Skeletal muscle tissue (tissue), 4 donors: Measurements from ENCODE around the gene ADNP. TPM values are rescaled to one million over a fixed set of nuclear protein-coding genes. Genes with fewer than 3 reads are reported as not detected.

ENCODE experiments used
- H3K27ac ChIP-seq: one replicate; pipeline ENCODE4 v1.7.0; 2013; ENCODE audit warnings: mild to moderate bottlenecking, low read depth, low read length, inconsistent platforms
- H3K27me3 ChIP-seq, 3 donors: one replicate each; pipeline ENCODE4 v1.7.0; 2013; ENCODE audit warnings: low read length in 3 of 3; ENCODE audit not compliant: control insufficient read depth in 3 of 3, insufficient read depth in 3 of 3
- H3K36me3 ChIP-seq, 3 donors: one replicate each; pipeline ENCODE4 v1.7.0; 2013; ENCODE audit warnings: low read length in 3 of 3; ENCODE audit not compliant: control insufficient read depth in 3 of 3, insufficient read depth in 3 of 3
- H3K4me1 ChIP-seq, 3 donors: one replicate each; pipeline ENCODE4 v1.7.0; 2013; ENCODE audit warnings: low read length in 3 of 3, mild to moderate bottlenecking in 3 of 3; ENCODE audit not compliant: control insufficient read depth in 3 of 3, insufficient read depth in 3 of 3
- H3K4me3 ChIP-seq, 3 donors: one replicate each; pipeline ENCODE4 v1.7.0; 2013; ENCODE audit warnings: low read length in 3 of 3
- H3K9ac ChIP-seq, 3 donors: one replicate each; pipeline ENCODE4 v1.7.0; 2013; ENCODE audit warnings: low read length in 3 of 3, mild to moderate bottlenecking in 3 of 3, moderate library complexity in 2 of 3, low read depth in 1 of 3
- H3K9me3 ChIP-seq, 3 donors: one replicate each; pipeline ENCODE4 v1.7.0; 2013; ENCODE audit warnings: low read length in 3 of 3; ENCODE audit not compliant: control insufficient read depth in 3 of 3
- total RNA-seq: library from RNA; depleted of rRNA; stranded (reverse); fragments of >200 nt; gene quantifications from one replicate; pipeline ENCODE4 v1.2.3, GENCODE V29; 2014
- donor health status: Osteomylitis.

The ADNP gene
- total RNA-seq, 1 donor from 2014 or later: 41.8 TPM

DNA sequence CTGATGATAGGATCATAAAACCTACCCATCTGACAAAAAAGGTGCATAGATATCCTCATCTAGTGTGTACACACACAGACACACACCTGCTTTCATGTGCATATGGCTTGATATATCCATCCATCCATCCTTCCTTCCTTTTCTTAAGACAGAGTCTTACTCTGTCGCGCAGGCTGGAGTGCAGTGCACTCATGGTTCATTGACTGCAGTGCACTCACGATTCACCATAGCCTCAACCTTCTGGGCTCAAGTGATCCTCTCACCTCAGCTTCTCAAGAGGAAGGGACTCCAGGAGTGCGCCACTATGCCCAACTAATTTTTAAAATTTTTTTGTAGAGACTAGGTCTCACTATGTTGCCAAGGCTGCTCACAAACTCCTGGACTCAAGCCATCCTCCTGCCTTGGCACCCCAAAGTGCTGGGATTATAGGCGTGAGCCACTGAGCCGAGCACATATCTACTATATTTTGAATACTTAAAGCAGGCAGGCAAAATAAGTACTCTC, 27.1 kb downstream of the ADNP start:
- H3K9ac ChIP-seq: peak overlapping the region in 1 of 3 donors; percentile 22
- H3K36me3 ChIP-seq: peaks cover 8 to 26% (median 12%) of the 10 kb centered on the region in 3 donors
- H3K27ac ChIP-seq: no peak overlapping the region
- H3K9me3 ChIP-seq: no peaks in the 10 kb centered on the region
- H3K4me1 ChIP-seq: peaks cover 0 to 3% (median 3%) of the 10 kb centered on the region in 3 donors
- H3K4me3 ChIP-seq: no peak overlapping the region
- no peaks in the 10 kb centered on the region for H3K27me3 ChIP-seq

GRCh38 chr20:50903353-50904051, 27.7 kb downstream of the ADNP start:
- no peak overlapping the region for H3K4me3 ChIP-seq
- peaks cover 0 to 3% (median 3%) of the 10 kb centered on the region in 3 donors for H3K4me1 ChIP-seq
- no peaks in the 10 kb centered on the region for H3K9me3 ChIP-seq
- peaks cover 8 to 27% (median 16%) of the 10 kb centered on the region in 3 donors for H3K36me3 ChIP-seq
- no peaks in the 10 kb centered on the region for H3K27me3 ChIP-seq
- H3K9ac ChIP-seq: no peak overlapping the region
- H3K27ac ChIP-seq: no peak overlapping the region

- Histone ChIP-seq H3K4me3 (no peak overlapping the region), H3K27ac (no peak overlapping the region), H3K4me1 (peaks cover 0 to 3% (median 3%) of the 10 kb centered on the region in 3 donors), H3K36me3 (peaks cover 15 to 39% (median 30%) of the 10 kb centered on the region in 3 donors), H3K9ac (no peak overlapping the region), H3K27me3 (no peaks in the 10 kb centered on the region), H3K9me3 (no peaks in the 10 kb centered on the region)
Measured at GRCh38 chr20:50901301-50901700, 29.9 kb downstream of the ADNP start.

- H3K9ac ChIP-seq: no peak overlapping the region
- no peaks in the 10 kb centered on the region for H3K9me3 ChIP-seq
- H3K4me3 ChIP-seq: no peak overlapping the region
- peaks cover 0 to 3% (median 3%) of the 10 kb centered on the region in 3 donors for H3K4me1 ChIP-seq
- H3K36me3 ChIP-seq: peaks cover 15 to 39% (median 30%) of the 10 kb centered on the region in 3 donors
- H3K27ac ChIP-seq: no peak overlapping the region
- H3K27me3 ChIP-seq: no peaks in the 10 kb centered on the region
Measured at GRCh38 chr20:50900261-50900660, 31.0 kb downstream of the ADNP start.

DNA sequence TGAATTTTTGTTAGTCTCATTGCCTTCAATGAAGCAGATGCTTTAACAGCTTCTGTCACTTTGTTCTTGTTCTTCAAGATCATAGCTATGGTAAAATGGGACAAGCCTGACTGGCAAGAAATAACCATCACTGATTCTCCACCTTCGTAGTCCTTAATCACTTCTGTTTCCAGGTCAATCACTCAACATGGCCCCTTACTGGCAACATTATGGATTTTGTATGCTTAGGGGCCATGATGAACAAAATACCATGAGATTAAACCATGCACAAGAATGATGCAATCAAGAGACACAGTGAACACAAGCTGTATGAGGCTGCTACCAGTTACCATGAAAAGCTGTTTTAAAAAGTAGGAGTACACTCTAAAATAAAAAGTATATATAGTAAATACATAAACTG, 32.8 kb downstream of the ADNP start:
- H3K4me3 ChIP-seq: no peak overlapping the region
- H3K27ac ChIP-seq: no peak overlapping the region
- H3K4me1 ChIP-seq: no peaks in the 10 kb centered on the region
- no peaks in the 10 kb centered on the region for H3K27me3 ChIP-seq
- H3K9me3 ChIP-seq: no peaks in the 10 kb centered on the region
- no peak overlapping the region for H3K9ac ChIP-seq
- peaks cover 22 to 52% (median 40%) of the 10 kb centered on the region in 3 donors for H3K36me3 ChIP-seq

GRCh38 chr20:50895111-50895830, 36.0 kb downstream of the ADNP start:
- no peak overlapping the region for H3K27ac ChIP-seq
- H3K36me3 ChIP-seq: peaks cover 36 to 56% (median 56%) of the 10 kb centered on the region in 3 donors
- no peaks in the 10 kb centered on the region for H3K27me3 ChIP-seq

GRCh38 chr20:50893620-50894019, 37.6 kb downstream of the ADNP start:
- H3K9me3 ChIP-seq: no peaks in the 10 kb centered on the region
- no peaks in the 10 kb centered on the region for H3K27me3 ChIP-seq
- H3K9ac ChIP-seq: no peak overlapping the region
- peaks cover 39 to 55% (median 54%) of the 10 kb centered on the region in 3 donors for H3K36me3 ChIP-seq
- no peak overlapping the region for H3K4me3 ChIP-seq
- no peaks in the 10 kb centered on the region for H3K4me1 ChIP-seq
- H3K27ac ChIP-seq: no peak overlapping the region

More at GRCh38 chr20:50895111-50895830, 36.0 kb downstream of the ADNP start:
- Histone ChIP-seq H3K9me3 (no peaks in the 10 kb centered on the region), H3K9ac (no peak overlapping the region), H3K4me3 (no peak overlapping the region), H3K4me1 (no peaks in the 10 kb centered on the region)

DNA sequence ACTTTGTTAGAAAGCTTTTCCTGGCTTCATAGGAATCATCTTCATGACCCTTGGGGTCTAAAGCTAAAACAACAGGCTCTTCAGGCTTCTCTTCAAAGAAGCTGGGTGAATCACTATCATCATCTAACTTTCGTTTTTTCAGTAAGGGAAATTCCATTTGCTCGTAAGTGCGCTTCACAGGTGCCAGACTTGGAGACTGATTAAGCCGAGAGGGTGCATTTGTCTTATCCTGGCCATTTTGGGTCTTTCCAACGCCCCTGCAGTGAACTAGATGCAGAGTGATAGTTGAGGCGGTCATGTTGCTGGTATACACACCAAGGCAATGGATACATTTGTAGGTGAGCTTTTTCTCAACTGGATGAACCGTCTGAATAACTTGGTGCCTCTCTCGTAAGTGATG, 38.8 kb downstream of the ADNP start:
- Histone ChIP-seq H3K4me3 (no peak overlapping the region), H3K9me3 (no peaks in the 10 kb centered on the region), H3K36me3 (peaks cover 33 to 45% (median 42%) of the 10 kb centered on the region in 3 donors), H3K27ac (no peak overlapping the region), H3K9ac (no peak overlapping the region), H3K27me3 (no peaks in the 10 kb centered on the region), H3K4me1 (no peaks in the 10 kb centered on the region)

GRCh38 chr20:50891138-50891537, 40.1 kb downstream of the ADNP start:
- Histone ChIP-seq H3K27ac (no peak overlapping the region), H3K9me3 (no peaks in the 10 kb centered on the region), H3K4me1 (no peaks in the 10 kb centered on the region), H3K27me3 (no peaks in the 10 kb centered on the region), H3K4me3 (no peak overlapping the region), H3K36me3 (peaks cover 32 to 41% (median 41%) of the 10 kb centered on the region in 3 donors), H3K9ac (no peak overlapping the region)

DNA sequence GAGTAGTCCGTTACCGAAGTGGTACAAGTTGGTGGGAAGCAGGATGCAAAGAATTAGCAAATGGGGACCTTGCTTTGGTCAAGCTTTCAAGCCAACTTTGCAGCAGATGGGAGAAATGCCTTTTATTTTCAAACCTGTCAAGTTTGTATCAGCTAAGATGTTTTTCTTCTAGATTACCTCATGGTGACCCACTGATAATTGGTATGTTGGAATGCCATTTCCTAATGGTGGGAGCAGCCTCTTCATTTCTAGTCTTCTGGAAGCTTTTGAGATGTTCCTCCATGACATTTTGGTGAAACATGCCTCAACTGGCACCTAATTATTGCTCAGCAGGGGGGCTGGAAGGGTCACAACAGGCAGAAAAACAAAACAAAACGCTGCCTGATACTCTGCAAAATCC, 43.7 kb downstream of the ADNP start:
- H3K4me3 ChIP-seq: no peak overlapping the region
- H3K9me3 ChIP-seq: no peaks in the 10 kb centered on the region
- H3K36me3 ChIP-seq: peaks cover 16 to 22% (median 19%) of the 10 kb centered on the region in 3 donors
- no peaks in the 10 kb centered on the region for H3K27me3 ChIP-seq
- no peaks in the 10 kb centered on the region for H3K4me1 ChIP-seq
- no peak overlapping the region for H3K9ac ChIP-seq
- no peak overlapping the region for H3K27ac ChIP-seq
